GM12874 (cell line): ENCODE data around the gene TIAM2.

Source experiments
- CTCF ChIP-seq: IDR thresholded peaks from 2 replicates; pipeline ENCODE4 v1.5.1; 2011; ENCODE audit warnings: low read depth, mild to moderate bottlenecking, control low read depth, low read length, moderate library complexity; ENCODE audit not compliant: insufficient read depth

TIAM2 gene

GRCh38 chr6:155091756-155092155 is 96.6 kb downstream of the TIAM2 start:
- TF ChIP-seq CTCF: no peak

DNA sequence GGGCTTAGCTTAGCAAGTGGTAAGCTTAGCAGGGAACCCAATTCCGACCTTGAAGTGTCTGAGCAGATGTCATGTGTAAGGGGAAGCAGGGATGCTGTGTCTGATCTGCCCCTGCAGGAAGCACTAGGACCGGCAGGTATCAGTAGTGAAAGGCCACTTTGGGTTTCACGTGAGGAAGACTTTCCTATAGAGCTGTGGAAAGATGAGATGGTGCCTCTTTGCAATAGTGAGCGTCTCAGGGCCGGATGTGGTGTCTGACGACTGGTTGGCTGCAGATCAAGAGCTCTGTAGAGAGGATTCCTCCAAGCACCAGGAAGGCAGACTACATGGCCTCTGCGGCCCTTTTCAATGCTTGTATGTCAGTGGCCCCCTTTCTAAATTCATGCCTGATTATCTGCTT is 98.3 kb downstream of the TIAM2 start:
- TF ChIP-seq CTCF: no peak

DNA sequence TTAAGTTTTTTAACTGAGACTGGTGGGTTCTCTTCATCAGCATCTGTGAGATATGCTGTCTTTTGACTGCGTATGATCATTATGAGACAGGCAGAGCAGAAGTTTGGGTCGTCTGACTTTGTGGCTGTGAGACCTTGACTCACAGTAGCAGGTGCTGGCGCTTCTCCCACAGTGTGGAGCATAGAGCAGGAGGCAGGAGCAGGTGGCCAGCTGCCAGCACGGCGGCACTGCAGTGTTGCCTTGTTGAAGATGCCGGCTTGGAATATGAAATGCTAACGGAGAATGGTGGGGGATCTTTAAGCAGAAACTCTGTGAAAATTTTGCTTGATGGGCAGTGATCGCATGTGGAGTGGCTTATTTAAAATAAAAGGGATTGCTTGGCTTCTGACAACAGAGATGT is 105.0 kb downstream of the TIAM2 start:
- no peak for TF ChIP-seq CTCF

DNA sequence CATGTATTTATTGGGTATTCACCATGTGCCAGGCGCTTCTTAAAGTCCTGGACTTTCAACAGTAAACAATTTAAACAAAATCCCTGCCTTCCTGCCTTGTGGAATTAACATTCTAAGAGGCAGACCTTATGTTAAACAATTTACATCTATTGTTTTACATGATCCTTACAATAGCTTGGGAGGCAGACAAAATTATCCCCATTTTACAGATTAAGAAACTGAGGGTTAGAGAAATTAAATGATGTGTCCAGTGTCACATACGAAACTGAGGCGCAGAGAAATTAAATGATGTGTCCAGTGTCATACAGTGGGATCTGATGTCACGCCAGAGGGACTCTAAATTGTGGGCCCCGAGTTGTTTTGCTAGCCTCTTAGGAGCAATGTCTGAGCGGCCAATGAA is 105.5 kb downstream of the TIAM2 start:
- TF ChIP-seq CTCF: no peak

DNA sequence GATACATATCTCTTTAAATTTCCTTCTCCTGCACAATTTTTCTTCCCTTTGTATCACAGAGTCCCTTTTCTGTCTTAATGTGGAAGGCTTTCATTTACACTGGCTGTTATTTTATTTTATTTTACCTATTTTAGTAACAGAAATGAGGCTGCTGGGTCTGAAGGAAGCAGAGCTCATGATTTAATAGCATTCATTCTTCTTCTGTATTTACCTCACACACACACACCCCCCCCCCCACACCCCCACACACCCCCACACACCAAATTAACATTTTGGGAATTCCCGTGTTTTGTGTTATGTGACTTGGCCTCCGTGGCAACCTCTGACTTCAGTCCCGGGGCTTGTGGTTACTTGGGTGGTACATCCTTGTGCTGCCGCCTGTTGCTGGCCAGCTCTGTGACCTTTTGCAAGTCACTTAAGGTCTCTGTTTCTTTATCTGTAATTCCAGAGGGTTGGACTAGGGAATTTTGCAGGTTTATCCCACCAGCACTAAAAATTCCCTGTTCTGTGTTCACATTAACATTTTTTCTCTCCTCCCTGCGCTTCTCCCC is 108.8 kb downstream of the TIAM2 start:
- TF ChIP-seq CTCF: no peak

GRCh38 chr6:155106456-155107115 is 111.5 kb downstream of the TIAM2 start:
- TF ChIP-seq CTCF: no peak

DNA sequence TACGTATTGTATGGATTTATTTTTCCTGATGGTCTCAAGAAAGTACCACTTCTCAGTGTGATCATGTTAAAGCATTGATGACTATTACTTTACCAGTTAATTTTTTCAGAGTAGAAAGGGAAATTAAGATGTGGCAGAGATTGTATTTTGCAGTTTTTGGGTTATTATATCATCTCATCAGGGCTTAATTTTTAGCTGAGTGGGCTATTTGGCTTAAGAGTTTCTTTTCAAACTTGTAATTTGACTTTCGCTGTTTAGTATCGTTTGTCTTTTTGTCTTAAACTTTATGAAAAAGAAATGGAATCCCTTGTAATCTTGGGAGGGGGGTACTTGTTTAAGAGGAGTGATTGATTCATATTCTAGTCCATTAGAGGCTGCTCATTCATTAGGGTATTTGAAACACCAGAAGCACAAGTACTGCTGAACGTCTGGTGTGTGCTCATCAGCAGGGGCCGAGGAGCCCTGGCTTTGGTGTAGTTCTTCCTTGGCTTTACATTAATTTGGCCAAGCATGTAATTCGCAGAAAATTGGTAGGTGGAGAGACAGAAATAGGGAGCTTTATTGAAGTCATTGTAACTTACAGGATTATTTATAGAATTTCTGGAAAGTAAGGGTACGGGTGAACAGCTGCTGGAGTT is 112.4 kb downstream of the TIAM2 start:
- TF ChIP-seq CTCF: no peak
